A549 (cell line): ENCODE data around the gene BCS1L.
A peak's percentile ranks its signal among the peaks of the same experiment; 100 is the strongest.

Experiments used
- CEBPB ChIP-seq, 2 experiments: fragments of >200 bp in 1 of 2; sonication (Bioruptor Twin) in 1 of 2; formaldehyde crosslinking in 1 of 2; IDR thresholded peaks; 2 replicates each; pipeline ENCODE4 v1.6.1; 2012 to 2016
- EP300 ChIP-seq, 2 experiments: fragments of >200 bp; sonication (Bioruptor Twin); formaldehyde crosslinking; IDR thresholded peaks; 2 replicates in 1 of 2; 3 replicates in 1 of 2; pipeline ENCODE4 v1.6.1; 2016 to 2017
- HDAC2 ChIP-seq: fragments of 200-600 bp; sonication (generic); IDR thresholded peaks from 2 replicates; pipeline ENCODE4 v1.6.1; 2016
- HOXA7 ChIP-seq: fragments of 250-450 bp; sonication (Bioruptor Pico); IDR thresholded peaks from 2 replicates; pipeline ENCODE4 v1.5.0; 2020; ENCODE audit warnings: mild to moderate bottlenecking, moderate library complexity
- MAZ ChIP-seq: fragments of 150-350 bp; IDR thresholded peaks from 2 replicates; pipeline ENCODE4 v1.6.1; 2014; ENCODE audit warnings: antibody characterized with exemption, low read depth, low read length, borderline replicate concordance
- MYC ChIP-seq: IDR thresholded peaks from 2 replicates; pipeline ENCODE4 v1.6.1; 2012; ENCODE audit warnings: mild to moderate bottlenecking, inconsistent platforms, low read length, improper control_type of control experiment, borderline replicate concordance
- NPAS2 ChIP-seq: fragments of 250-450 bp; sonication (Bioruptor Pico); IDR thresholded peaks from 2 replicates; pipeline ENCODE4 v1.8.0; 2022; ENCODE audit warnings: mild to moderate bottlenecking, moderate library complexity, borderline replicate concordance
- POLR2A ChIP-seq: IDR thresholded peaks from 2 replicates; pipeline ENCODE4 v1.6.1; 2012; ENCODE audit warnings: mild to moderate bottlenecking, low read length
- ZFP36 ChIP-seq: fragments of 450-650 bp; IDR thresholded peaks from 2 replicates; pipeline ENCODE4 v1.6.1; 2014; ENCODE audit warnings: borderline replicate concordance; ENCODE audit not compliant: partially characterized antibody
- TF ChIP-seq, protein P1 (sequence below): fragments of >200 bp; sonication (Bioruptor Twin); formaldehyde crosslinking; IDR thresholded peaks from 3 replicates; pipeline ENCODE4 v1.5.1; 2016
- TF ChIP-seq, protein P2 (sequence below): fragments of 200-600 bp; sonication (generic); IDR thresholded peaks from 2 replicates; pipeline ENCODE4 v1.6.1; 2016; ENCODE audit warnings: antibody characterized with exemption, mild to moderate bottlenecking, moderate library complexity
- TF ChIP-seq, protein P3 (sequence below): fragments of 150-350 bp; IDR thresholded peaks from 2 replicates; pipeline ENCODE4 v1.6.1; 2014; ENCODE audit warnings: low read depth, mild to moderate bottlenecking, low read length
- TF ChIP-seq, protein P4 (sequence below): IDR thresholded peaks from 2 replicates; pipeline ENCODE4 v1.6.1; 2012

DNA sequence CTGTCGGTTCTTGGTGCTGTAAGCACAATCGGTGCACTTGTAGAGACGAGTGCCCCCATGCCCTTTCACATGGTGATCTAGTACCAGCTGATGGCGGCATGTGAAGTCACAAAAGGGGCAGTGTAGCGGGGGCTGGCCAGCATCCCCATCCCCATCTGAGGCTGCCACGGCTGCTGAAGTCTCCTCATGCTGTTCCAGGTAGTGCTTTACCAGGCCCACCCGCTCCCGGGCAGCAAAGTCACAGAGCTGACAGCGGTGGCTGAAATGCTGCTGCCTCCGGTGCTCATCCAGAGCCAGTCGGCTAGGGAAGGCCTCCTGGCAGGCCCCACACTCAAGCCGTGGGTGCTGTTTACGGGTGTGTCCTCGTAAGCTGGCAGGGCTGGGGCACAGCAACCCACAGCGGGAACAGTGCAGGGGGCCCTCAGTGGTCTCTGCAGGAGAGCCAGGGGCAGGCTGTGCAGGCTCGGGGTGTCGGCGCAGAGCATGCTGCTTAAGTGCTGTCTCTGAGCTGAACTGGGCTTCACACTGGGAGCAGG is 17.3 kb upstream of the BCS1L start:
- TF ChIP-seq POLR2A (0 out of 2 replicates have a peak, but pooled peaks have one; percentile 6), EP300 (IDR thresholded peaks at IDR 0.05) (no peak), HOXA7 (no peak), CEBPB (IDR thresholded peaks at IDR 0.05) (no peak), HDAC2 (no peak), MAZ (no peak), NPAS2 (no peak), ZFP36 (no peak), MYC (no peak)
- TF ChIP-seq, protein P1, sequence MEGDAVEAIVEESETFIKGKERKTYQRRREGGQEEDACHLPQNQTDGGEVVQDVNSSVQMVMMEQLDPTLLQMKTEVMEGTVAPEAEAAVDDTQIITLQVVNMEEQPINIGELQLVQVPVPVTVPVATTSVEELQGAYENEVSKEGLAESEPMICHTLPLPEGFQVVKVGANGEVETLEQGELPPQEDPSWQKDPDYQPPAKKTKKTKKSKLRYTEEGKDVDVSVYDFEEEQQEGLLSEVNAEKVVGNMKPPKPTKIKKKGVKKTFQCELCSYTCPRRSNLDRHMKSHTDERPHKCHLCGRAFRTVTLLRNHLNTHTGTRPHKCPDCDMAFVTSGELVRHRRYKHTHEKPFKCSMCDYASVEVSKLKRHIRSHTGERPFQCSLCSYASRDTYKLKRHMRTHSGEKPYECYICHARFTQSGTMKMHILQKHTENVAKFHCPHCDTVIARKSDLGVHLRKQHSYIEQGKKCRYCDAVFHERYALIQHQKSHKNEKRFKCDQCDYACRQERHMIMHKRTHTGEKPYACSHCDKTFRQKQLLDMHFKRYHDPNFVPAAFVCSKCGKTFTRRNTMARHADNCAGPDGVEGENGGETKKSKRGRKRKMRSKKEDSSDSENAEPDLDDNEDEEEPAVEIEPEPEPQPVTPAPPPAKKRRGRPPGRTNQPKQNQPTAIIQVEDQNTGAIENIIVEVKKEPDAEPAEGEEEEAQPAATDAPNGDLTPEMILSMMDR: no peak
- TF ChIP-seq, protein P2, sequence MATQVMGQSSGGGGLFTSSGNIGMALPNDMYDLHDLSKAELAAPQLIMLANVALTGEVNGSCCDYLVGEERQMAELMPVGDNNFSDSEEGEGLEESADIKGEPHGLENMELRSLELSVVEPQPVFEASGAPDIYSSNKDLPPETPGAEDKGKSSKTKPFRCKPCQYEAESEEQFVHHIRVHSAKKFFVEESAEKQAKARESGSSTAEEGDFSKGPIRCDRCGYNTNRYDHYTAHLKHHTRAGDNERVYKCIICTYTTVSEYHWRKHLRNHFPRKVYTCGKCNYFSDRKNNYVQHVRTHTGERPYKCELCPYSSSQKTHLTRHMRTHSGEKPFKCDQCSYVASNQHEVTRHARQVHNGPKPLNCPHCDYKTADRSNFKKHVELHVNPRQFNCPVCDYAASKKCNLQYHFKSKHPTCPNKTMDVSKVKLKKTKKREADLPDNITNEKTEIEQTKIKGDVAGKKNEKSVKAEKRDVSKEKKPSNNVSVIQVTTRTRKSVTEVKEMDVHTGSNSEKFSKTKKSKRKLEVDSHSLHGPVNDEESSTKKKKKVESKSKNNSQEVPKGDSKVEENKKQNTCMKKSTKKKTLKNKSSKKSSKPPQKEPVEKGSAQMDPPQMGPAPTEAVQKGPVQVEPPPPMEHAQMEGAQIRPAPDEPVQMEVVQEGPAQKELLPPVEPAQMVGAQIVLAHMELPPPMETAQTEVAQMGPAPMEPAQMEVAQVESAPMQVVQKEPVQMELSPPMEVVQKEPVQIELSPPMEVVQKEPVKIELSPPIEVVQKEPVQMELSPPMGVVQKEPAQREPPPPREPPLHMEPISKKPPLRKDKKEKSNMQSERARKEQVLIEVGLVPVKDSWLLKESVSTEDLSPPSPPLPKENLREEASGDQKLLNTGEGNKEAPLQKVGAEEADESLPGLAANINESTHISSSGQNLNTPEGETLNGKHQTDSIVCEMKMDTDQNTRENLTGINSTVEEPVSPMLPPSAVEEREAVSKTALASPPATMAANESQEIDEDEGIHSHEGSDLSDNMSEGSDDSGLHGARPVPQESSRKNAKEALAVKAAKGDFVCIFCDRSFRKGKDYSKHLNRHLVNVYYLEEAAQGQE: no peak
- TF ChIP-seq, protein P3, sequence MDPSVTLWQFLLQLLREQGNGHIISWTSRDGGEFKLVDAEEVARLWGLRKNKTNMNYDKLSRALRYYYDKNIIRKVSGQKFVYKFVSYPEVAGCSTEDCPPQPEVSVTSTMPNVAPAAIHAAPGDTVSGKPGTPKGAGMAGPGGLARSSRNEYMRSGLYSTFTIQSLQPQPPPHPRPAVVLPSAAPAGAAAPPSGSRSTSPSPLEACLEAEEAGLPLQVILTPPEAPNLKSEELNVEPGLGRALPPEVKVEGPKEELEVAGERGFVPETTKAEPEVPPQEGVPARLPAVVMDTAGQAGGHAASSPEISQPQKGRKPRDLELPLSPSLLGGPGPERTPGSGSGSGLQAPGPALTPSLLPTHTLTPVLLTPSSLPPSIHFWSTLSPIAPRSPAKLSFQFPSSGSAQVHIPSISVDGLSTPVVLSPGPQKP: no peak
- TF ChIP-seq, protein P4, sequence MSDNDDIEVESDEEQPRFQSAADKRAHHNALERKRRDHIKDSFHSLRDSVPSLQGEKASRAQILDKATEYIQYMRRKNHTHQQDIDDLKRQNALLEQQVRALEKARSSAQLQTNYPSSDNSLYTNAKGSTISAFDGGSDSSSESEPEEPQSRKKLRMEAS: no peak
